GM12872 (cell line): ENCODE data around the gene FCAMR.

Experiments used
- CTCF ChIP-seq: IDR thresholded peaks from 3 replicates; pipeline ENCODE4 v1.5.1; 2011; ENCODE audit warnings: low read depth, mild to moderate bottlenecking, low read length, moderate library complexity; ENCODE audit not compliant: insufficient read depth

The FCAMR gene

GRCh38 chr1:206954459-206955342, 15.6 kb downstream of the FCAMR start:
- TF ChIP-seq CTCF = no peak

DNA sequence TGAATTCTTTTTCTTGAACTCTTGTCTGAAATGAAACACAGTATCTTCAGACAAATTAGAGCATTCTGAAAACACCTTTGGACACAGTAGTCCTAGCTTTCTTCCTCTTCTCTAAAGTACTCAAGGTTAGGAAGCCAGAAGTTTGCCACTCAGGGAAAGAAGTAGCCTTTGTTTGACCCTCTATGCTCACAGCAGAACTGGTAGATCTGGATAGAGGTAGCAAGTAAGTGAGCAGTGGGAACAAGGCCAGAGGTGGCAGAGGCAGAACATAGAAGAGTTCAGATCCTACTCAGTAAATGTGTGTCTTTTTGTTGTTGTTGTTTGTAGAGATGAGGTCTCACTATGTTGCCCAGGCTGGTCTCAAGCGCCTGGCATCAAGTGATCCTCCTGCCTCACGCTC, 16.6 kb downstream of the FCAMR start:
- no peak for TF ChIP-seq CTCF

DNA sequence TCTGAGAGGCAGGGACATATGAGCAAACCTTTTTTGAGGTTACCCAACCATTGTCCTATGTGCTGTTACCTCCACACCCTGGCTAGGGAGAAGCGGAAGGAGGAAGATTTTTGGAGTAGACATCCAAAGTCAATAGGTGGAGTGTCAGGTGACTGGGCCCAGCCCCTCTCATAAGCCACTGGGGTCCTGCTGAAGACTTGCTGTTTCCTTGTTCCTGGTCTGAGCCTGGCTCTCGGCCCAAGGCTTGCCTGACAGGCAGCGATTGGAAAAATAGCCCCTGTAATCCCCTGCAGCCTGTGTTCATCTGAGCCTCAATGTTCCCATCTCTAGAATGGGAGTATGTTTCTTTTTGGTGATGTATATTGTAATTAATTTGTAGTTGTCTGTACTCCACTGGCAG, 17.1 kb downstream of the FCAMR start:
- no peak for TF ChIP-seq CTCF

DNA sequence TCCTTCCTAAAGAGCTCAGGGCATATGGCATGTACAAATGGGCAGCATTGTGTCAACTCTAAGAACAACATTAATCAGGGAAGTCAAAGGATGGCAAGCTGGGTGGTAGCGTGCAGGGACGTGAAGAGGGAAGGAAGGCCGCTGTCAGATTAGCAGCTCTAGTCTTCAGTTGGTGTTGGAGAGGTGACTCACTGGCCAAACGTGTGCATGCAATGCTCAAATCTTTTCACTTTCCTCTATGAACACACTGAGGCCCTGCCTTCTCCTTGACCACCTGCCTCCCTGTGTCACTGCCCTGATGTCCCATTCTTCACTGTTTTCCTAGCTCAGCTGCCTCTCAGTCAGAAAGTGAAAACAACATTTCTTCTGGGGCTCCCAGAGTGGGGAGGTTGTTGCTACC, 18.1 kb downstream of the FCAMR start:
- TF ChIP-seq CTCF = no peak

DNA sequence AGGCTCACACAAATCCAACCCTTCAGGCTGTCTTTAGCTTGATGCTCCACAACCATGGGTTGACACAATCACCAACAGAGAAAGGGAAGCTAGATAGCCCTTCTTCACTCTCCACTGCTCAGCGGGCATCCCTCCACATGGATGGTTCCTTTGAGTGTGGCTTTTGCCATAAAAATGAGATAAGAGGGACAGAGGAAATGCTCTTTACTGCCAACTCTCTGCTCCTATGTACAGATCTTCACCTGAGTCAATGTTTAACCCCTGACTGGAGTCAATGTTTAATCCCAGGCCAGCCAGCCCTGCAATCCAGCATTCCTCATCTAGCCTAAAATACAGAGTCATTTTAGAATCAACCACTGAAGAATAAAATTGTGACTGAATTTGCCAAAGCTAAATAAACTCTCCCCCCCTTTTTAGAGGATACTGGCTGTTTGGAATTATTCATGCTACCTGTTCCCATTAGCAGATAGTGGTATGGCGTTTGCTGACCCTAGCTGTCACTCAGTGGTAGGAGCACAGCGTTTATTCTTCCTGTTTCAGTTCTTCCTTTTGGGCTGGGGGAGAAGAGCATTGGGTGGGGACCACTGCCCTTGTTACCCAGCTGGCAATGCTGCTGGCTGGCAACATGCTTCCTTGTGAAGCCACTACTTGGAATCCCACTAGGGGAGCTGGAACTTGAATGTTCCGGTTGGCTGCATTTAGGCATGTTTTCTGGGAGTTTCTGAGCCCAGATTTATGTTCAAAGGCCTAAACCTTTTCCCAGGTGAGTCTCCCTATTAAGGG, 18.8 kb downstream of the FCAMR start:
- no peak for TF ChIP-seq CTCF

DNA sequence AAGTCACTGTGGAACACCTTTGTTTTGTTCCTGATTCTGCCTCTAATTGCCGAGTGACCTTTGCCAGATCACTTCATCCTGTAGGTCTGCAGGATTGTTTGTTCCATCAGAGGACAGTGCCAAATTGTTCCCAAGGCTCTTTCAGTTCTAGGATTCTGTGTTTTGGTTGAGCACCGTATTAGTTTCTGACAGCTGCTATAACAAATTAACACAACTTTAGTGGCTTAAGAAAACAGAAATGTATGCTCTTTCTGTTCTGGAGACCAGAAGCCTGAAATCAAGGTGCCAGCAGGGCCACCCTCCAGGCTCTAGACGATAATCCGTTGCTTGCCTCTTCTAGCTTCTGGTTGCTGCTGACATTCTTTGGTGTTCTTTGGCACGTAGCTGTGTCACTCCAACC, 20.6 kb downstream of the FCAMR start:
- TF ChIP-seq CTCF = no peak

GRCh38 chr1:206949208-206949607, 21.1 kb downstream of the FCAMR start:
- no peak for TF ChIP-seq CTCF
